Stomach (tissue), 4 donors: ENCODE results near the gene ALG9.

ENCODE experiments used
- POLR2A ChIP-seq, 4 donors: fragments of 450-650 bp; IDR thresholded peaks; one replicate each; pipeline ENCODE4 v1.6.1; 2016; ENCODE audit warnings: antibody characterized with exemption in 4 of 4, control low read depth in 2 of 4, mild to moderate bottlenecking in 1 of 4, moderate library complexity in 1 of 4
- TF ChIP-seq, protein P1 (sequence below), 7 experiments: fragments of 450-650 bp in 4 of 7; fragments of 200-600 bp in 3 of 7; sonication (generic) in 3 of 7; IDR thresholded peaks; one replicate each; pipeline ENCODE4 v1.5.1; 2016 to 2019; ENCODE audit warnings: antibody characterized with exemption in 7 of 7, control low read depth in 2 of 7, mild to moderate bottlenecking in 1 of 7

- TF ChIP-seq POLR2A (IDR thresholded peaks at IDR 0.05) = no peak
- TF ChIP-seq, protein P1, sequence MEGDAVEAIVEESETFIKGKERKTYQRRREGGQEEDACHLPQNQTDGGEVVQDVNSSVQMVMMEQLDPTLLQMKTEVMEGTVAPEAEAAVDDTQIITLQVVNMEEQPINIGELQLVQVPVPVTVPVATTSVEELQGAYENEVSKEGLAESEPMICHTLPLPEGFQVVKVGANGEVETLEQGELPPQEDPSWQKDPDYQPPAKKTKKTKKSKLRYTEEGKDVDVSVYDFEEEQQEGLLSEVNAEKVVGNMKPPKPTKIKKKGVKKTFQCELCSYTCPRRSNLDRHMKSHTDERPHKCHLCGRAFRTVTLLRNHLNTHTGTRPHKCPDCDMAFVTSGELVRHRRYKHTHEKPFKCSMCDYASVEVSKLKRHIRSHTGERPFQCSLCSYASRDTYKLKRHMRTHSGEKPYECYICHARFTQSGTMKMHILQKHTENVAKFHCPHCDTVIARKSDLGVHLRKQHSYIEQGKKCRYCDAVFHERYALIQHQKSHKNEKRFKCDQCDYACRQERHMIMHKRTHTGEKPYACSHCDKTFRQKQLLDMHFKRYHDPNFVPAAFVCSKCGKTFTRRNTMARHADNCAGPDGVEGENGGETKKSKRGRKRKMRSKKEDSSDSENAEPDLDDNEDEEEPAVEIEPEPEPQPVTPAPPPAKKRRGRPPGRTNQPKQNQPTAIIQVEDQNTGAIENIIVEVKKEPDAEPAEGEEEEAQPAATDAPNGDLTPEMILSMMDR (IDR thresholded peaks at IDR 0.05) = no peak
Observed at GRCh38 chr11:111826322-111826950, 44.9 kb downstream of the ALG9 start.
